Measurements from ENCODE around the gene DNAAF5.

Gene DNAAF5

DNA sequence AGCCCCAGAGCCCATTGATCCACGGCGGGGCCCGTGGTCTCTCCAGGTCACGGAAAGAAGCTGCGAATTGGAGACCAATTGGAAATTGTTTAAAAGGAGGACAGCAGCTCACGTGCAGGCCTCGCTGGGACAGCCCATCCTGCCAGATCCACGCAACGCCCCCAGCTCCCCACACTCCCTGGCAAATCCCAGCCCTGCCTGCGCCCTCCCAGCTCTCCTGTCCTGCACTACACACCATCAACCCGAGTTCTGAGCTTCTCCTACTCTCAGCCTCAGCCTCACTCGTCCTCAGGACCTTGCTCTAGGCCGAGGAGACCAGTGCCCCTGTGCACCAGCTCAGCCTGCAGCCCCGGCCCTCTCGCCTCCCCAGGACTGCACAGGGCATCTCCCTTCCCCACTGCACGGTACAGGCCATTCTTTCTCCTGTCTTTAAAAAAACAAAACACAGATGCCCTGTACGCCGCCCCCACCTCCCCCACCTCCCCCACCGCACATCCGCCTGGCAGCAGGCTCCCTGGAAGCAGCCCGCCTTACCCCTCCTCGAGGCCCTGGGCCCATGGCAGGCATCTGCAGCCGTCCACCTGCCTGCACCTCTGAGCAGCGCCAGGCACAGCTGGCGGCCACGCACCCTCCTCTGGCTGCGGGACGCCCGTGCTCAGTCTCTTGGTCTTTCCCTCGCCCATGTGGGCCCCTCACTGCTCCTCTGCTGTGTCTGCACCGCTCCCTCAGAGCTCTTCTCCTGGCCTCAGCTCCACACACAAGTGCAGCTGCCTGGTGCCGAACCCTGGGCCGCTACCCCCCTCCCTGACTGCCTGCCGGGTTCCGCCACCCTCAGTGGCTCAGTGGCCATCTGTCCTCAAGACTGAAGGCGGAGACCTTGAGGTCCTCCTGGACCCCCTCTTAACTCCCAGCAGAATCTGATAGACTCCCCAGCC lies 57.3 kb downstream of the DNAAF5 start:
- TF ChIP-seq, protein P1, sequence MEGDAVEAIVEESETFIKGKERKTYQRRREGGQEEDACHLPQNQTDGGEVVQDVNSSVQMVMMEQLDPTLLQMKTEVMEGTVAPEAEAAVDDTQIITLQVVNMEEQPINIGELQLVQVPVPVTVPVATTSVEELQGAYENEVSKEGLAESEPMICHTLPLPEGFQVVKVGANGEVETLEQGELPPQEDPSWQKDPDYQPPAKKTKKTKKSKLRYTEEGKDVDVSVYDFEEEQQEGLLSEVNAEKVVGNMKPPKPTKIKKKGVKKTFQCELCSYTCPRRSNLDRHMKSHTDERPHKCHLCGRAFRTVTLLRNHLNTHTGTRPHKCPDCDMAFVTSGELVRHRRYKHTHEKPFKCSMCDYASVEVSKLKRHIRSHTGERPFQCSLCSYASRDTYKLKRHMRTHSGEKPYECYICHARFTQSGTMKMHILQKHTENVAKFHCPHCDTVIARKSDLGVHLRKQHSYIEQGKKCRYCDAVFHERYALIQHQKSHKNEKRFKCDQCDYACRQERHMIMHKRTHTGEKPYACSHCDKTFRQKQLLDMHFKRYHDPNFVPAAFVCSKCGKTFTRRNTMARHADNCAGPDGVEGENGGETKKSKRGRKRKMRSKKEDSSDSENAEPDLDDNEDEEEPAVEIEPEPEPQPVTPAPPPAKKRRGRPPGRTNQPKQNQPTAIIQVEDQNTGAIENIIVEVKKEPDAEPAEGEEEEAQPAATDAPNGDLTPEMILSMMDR (conservative IDR thresholded peaks at IDR 0.05; ENCODE audit: low read depth, low read length), result no peak
- H3K4me3 ChIP-seq (ENCODE audit: low read depth, low read length), result no peak overlapping the region
- no peak for DNase-seq (ENCODE audit: low read depth)

DNA sequence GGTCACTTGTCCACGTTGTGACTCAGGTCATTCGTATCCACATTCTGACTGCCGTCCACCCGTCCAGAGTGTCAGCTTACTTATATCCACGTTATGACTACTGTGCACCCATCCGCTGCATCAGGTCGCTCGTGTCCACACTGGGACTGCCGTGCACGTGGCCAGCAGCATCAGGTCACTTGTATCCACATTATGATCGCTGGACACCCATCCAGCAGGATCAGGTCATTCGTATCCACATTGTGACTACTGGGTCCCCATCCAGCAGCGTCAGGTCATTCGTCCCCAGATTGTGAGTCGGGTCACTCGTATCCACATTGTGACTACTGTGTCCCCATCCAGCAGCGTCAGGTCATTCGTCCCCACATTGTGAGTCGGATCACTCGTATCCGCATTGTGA lies 58.5 kb downstream of the DNAAF5 start:
- DNase-seq (ENCODE audit: low read depth), result no peak
- TF ChIP-seq, protein P1 (conservative IDR thresholded peaks at IDR 0.05; ENCODE audit: low read depth, low read length), result no peak
- H3K4me3 ChIP-seq (ENCODE audit: low read depth, low read length), result no peak overlapping the region

DNA sequence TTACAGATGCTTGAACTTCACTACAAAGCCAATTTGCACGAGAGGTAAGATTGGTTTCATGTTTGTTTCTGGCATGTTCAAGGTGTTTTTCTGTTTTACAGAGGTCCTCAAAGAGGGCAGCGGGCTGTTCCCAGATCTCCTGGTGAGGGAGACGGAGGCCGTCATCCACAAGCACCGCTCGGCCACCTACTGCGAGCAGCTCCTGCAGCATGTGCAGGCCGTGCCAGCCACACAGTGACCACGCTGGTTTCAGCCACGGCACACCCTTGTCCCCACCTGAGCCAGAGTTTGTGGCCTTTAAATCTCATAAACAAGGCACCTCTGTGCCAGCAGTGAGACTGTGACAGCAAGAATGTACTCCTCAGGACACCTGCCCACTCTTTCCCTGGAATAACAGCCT lies 58.9 kb downstream of the DNAAF5 start:
- DNase-seq (ENCODE audit: low read depth), result no peak
- H3K4me3 ChIP-seq (ENCODE audit: low read depth, low read length), result no peak overlapping the region
- TF ChIP-seq, protein P1 (conservative IDR thresholded peaks at IDR 0.05; ENCODE audit: low read depth, low read length), result no peak

DNA sequence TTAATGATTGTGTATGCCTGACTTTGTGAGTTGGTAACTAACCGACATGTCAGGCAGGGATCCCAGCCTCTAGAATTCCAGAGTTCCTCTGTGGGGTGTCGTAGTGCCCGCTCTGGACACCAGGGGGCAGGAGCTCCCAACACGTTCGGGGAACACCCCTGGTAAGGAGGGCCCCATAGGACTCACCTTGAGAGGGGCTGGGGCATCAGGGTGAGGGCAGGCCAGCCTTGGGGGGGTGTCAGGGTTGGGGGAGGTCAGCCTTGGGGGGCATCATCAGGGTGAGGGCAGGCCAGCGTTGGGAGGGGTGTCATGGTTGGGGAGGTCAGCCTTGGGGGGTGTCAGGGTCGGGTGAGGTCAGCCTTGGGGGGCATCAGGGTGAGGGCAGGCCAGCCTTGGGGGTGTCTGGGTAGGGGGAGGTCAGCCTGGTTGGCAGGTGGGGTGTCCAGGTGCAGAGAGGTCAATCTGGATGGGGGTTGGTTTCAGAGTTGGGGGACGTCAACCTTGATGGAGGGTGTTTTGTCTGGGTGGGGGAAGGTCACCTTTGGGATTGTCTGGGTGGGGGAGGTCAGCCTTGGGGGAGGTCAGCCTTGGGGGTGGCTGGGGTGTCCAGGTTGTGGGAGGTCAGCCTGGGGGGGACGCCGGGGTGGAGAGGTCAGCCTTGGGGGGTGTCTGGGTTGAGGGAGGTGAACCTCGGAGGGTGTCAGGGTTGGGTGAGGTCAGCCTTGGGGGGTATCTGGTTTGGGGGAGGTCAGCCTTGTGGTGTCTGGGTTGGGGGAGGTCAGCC lies 60.2 kb downstream of the DNAAF5 start:
- TF ChIP-seq, protein P1 (conservative IDR thresholded peaks at IDR 0.05; ENCODE audit: low read depth, low read length), result peak; percentile 93
- DNase-seq (ENCODE audit: low read depth), result peak; percentile 71
- no peak overlapping the region for H3K4me3 ChIP-seq (ENCODE audit: low read depth, low read length)

DNA sequence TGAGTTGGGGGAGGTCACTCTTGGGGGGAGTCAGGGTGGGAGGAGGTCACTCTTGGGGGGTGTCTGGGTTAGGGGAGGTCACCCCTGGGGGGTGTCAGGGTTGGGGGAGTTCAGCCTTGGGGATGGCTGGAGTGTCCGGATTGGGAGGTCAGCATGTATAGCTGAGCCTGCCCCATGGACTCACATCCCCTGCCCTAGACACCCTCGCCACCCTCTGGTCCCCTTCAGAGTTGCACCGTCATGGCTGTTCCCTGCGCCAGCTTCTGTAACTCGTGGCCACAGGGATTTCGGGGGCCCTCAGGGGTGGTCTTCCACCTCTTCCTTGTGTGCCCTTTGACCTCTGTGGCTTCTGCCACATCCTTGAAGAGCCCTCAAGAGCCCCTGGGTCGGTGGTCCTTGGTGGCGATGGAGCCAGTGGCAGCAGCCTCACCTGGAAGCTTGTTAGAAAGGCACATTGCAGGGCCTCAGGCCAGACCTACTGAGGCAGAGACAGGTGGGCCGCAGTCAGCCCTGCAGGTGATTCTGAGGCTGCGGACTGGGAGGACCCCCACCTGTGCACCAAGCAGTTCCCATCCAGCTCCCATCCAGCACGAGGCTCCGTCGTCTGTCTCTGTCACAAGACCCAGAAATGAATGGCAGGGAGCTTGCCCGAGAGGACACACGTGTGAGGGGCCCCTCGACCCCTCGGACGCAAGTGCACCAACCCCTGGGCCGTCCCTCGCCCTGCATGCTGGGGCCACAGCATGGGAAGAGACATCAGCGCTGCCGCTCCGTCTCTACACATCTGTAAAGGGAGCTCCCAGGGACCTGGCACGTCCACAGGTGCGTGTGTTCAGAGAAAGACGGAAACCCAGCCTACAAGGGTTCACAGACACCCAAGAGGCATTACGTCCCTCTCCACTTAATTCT lies 61.1 kb downstream of the DNAAF5 start:
- no peak overlapping the region for H3K4me3 ChIP-seq (ENCODE audit: low read depth, low read length)
- TF ChIP-seq, protein P1 (conservative IDR thresholded peaks at IDR 0.05; ENCODE audit: low read depth, low read length), result peak; percentile 16
- DNase-seq (ENCODE audit: low read depth), result no peak

DNA sequence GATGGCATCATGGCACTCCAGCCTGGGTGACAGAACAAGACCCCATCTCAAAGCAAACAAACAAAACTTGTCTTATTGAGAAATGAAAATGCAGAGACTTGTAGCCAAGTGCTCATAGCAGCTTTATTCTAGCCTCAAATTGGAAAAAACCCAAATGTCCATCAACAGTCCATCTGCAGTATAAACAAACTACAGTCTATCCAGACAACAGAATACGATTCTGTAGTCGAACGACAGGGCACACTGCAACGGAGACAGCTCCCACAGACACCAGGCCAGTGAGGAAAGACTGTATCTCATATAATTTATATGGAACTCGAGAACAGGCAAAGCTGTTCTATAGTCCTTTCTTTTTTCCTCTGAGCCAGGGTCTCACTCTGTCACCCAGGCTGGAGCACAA lies 65.0 kb downstream of the DNAAF5 start:
- DNase-seq (ENCODE audit: low read depth), result no peak
- H3K4me3 ChIP-seq (ENCODE audit: low read depth, low read length), result no peak overlapping the region
- TF ChIP-seq, protein P1 (conservative IDR thresholded peaks at IDR 0.05; ENCODE audit: low read depth, low read length), result no peak

All from choroid plexus epithelial cell (primary cell).